ENCODE measurements around the gene KIAA0232.

GRCh38 chr4:6898763-6899162 is 116.2 kb downstream of the KIAA0232 start:
- no peak for TF ChIP-seq CTCF (IDR thresholded peaks at IDR 0.05; ENCODE audit: insufficient read depth, low read length, poor library complexity, severe bottlenecking)
- TF ChIP-seq EZH2phosphoT487 (conservative IDR thresholded peaks at IDR 0.05; ENCODE audit: low read length): no peak

Data from SU-DHL-6 (cell line).